K562 (cell line): ENCODE data around the gene ABCA7. TPM values are rescaled to one million over a fixed set of nuclear protein-coding genes. Genes with fewer than 3 reads are reported as not detected.

Experiments
- ATAC-seq: fragments of 200-7000 bp; cut with Tn5 transposase; 3 replicates; pipeline ENCODE4 v1.9.1; 2020; ENCODE audit warnings: moderate library complexity
- BruUV-seq: library from RNA; stranded (reverse); fragments of 400-500 nt; replicated peaks from 2 replicates; lab custom pipeline; 2021; lab: Mats Ljungman, UMichigan
- CTCF ChIA-PET: fragments of 300-600 bp; formaldehyde crosslinking; extraction: SDS; loops from one replicate; lab custom pipeline; 2021; ENCODE audit warnings: low intra/inter-chr PET ratio; lab: Yijun Ruan, JAX
- POLR2A ChIA-PET: fragments of 300-600, 350-650 bp; sonication (Branson Sonifier 250); formaldehyde crosslinking; extraction: SDS; loops from one replicate; lab custom pipeline; 2021; ENCODE audit warnings: antibody characterized with exemption, inconsistent platforms; lab: Yijun Ruan, JAX
- DNase-seq, 4 experiments: peaks; one replicate each; pipeline versions ENCODE4 v3.0.0 to v3.0.0-alpha.2; 2011 to 2018; ENCODE audit warnings: low spot score in 3 of 4, mixed read lengths in 3 of 4; ENCODE audit errors: extremely low read depth in 1 of 4
- FAIRE-seq: peaks from 2 replicates; lab custom pipeline; 2011; peaks lifted over from hg19 to GRCh38; lab: Jason Lieb, UNC
- H2AFZ ChIP-seq: 2 replicates; pipeline ENCODE4 v1.6.0; 2011; ENCODE audit warnings: low read depth, low read length, control low read depth, inconsistent platforms
- H3K27ac ChIP-seq: fragments of 200-600 bp; 3 replicates; pipeline ENCODE4 v1.8.0; 2011; ENCODE audit warnings: low read depth, mild to moderate bottlenecking, control low read depth, inconsistent platforms, low read length, moderate library complexity, mixed read lengths; ENCODE audit errors: extremely low read depth
- H3K27me3 ChIP-seq, 2 experiments: fragments of 300-600 bp in 1 of 2; 2 replicates in 1 of 2; 3 replicates in 1 of 2; pipeline versions ENCODE4 v1.6.0 to v1.8.0; 2011; ENCODE audit warnings: inconsistent platforms in 2 of 2, low read length in 2 of 2, mild to moderate bottlenecking in 1 of 2, mixed read lengths in 1 of 2, moderate library complexity in 1 of 2; ENCODE audit not compliant: control insufficient read depth in 2 of 2, insufficient read depth in 2 of 2
- H3K36me3 ChIP-seq: fragments of 300-600 bp; 3 replicates; pipeline ENCODE4 v1.8.0; 2011; ENCODE audit warnings: mild to moderate bottlenecking, low read length, inconsistent platforms; ENCODE audit not compliant: control insufficient read depth, insufficient read depth
- H3K4me1 ChIP-seq, 2 experiments: fragments of 200-600 bp in 1 of 2; replicated peaks in 1 of 2; 2 replicates in 1 of 2; 3 replicates in 1 of 2; pipeline versions ENCODE4 v1.5.1 to v1.8.0; 2011; ENCODE audit warnings: inconsistent platforms in 2 of 2, low read length in 2 of 2, mild to moderate bottlenecking in 1 of 2, mixed read lengths in 1 of 2, moderate library complexity in 1 of 2; ENCODE audit not compliant: control insufficient read depth in 2 of 2, insufficient read depth in 2 of 2
- H3K4me2 ChIP-seq: 2 replicates; pipeline ENCODE4 v1.6.1; 2011; ENCODE audit warnings: low read length, control low read depth, inconsistent platforms, mixed read lengths; ENCODE audit not compliant: insufficient read depth
- H3K4me3 ChIP-seq: fragments of 200-600 bp; sonication (generic), shearing (Covaris generic); 2 replicates; pipeline ENCODE4 v1.5.1; 2016; ENCODE audit warnings: control low read depth, inconsistent platforms
- H3K79me2 ChIP-seq: fragments of 200-600 bp; 3 replicates; pipeline ENCODE4 v1.8.0; 2011; ENCODE audit warnings: low read length, inconsistent platforms; ENCODE audit not compliant: control insufficient read depth, insufficient read depth
- H3K9ac ChIP-seq, 2 experiments: 2 replicates each; pipeline versions ENCODE4 v1.6.0 to v1.6.1; 2011; ENCODE audit warnings: low read depth in 2 of 2, low read length in 2 of 2, control low read depth in 1 of 2, inconsistent platforms in 1 of 2, mild to moderate bottlenecking in 1 of 2, mixed read lengths in 1 of 2; ENCODE audit not compliant: insufficient read depth in 1 of 2
- H3K9me1 ChIP-seq: one replicate; pipeline ENCODE4 v1.6.0; 2011; ENCODE audit warnings: inconsistent platforms, mild to moderate bottlenecking, low read length, moderate library complexity; ENCODE audit not compliant: control insufficient read depth, insufficient read depth
- H3K9me3 ChIP-seq: replicated peaks from 2 replicates; pipeline ENCODE4 v1.5.1; 2011; ENCODE audit warnings: low read depth, low read length, inconsistent platforms; ENCODE audit not compliant: control insufficient read depth, insufficient read depth
- H4K20me1 ChIP-seq: replicated peaks from 2 replicates; pipeline ENCODE4 v1.6.1; 2011; ENCODE audit warnings: low read length, inconsistent platforms, mixed read lengths; ENCODE audit not compliant: control insufficient read depth, insufficient read depth
- ARHGAP35 ChIP-seq: fragments of 450-650 bp; IDR thresholded peaks from 2 replicates; pipeline ENCODE4 v1.6.1; 2018; ENCODE audit not compliant: partially characterized antibody
- ATF4 ChIP-seq: fragments of 450-650 bp; formaldehyde crosslinking; IDR thresholded peaks from 2 replicates; pipeline ENCODE4 v1.4.0; 2022; ENCODE audit warnings: mild to moderate bottlenecking, moderate library complexity
- EP400 ChIP-seq: fragments of 450-650 bp; IDR thresholded peaks from 2 replicates; pipeline ENCODE4 v1.6.1; 2017; ENCODE audit warnings: antibody characterized with exemption, mild to moderate bottlenecking, moderate library complexity
- ESRRB ChIP-seq: fragments of 250-450 bp; sonication (Bioruptor Pico); IDR thresholded peaks from 2 replicates; pipeline ENCODE4 v1.5.0; 2020; ENCODE audit warnings: mild to moderate bottlenecking, moderate library complexity, borderline replicate concordance
- ETV1 ChIP-seq: fragments of 450-650 bp; conservative IDR thresholded peaks from 2 replicates; pipeline ENCODE4 v1.6.1; 2016; ENCODE audit warnings: missing genetic modification characterization, control low read depth, low read depth, missing compliant biosample characterization
- KLF13 ChIP-seq: fragments of 450-650 bp; IDR thresholded peaks from 2 replicates; pipeline ENCODE4 v1.6.1; 2016; ENCODE audit warnings: missing genetic modification characterization, low read depth, mild to moderate bottlenecking, missing compliant biosample characterization, moderate library complexity, borderline replicate concordance
- NCOA6 ChIP-seq: fragments of 450-650 bp; IDR thresholded peaks from 2 replicates; pipeline ENCODE4 v1.6.1; 2017; ENCODE audit warnings: mild to moderate bottlenecking
- NELFE ChIP-seq: IDR thresholded peaks from 2 replicates; pipeline ENCODE4 v1.6.1; 2011; ENCODE audit warnings: mild to moderate bottlenecking; ENCODE audit not compliant: insufficient read depth, insufficient read length
- NFE2 ChIP-seq: IDR thresholded peaks from 2 replicates; pipeline ENCODE4 v1.6.1; 2014; ENCODE audit warnings: antibody characterized with exemption, low read depth
- NKRF ChIP-seq: fragments of 450-650 bp; IDR thresholded peaks from 2 replicates; pipeline ENCODE4 v1.6.1; 2016; ENCODE audit warnings: borderline replicate concordance
- POLR2B ChIP-seq: fragments of 450-650 bp; IDR thresholded peaks from 2 replicates; pipeline ENCODE4 v1.6.1; 2018; ENCODE audit warnings: low read depth; ENCODE audit not compliant: partially characterized antibody
- SP2 ChIP-seq: IDR thresholded peaks from 2 replicates; pipeline ENCODE4 v1.6.1; 2011; ENCODE audit warnings: mild to moderate bottlenecking, low read depth, low read length, moderate library complexity; ENCODE audit not compliant: poor library complexity, severe bottlenecking; ENCODE audit errors: extremely low read depth
- TCFL5 ChIP-seq: fragments of 250-450 bp; sonication (Bioruptor Pico); conservative IDR thresholded peaks from 2 replicates; pipeline ENCODE4 v1.6.1; 2021; ENCODE audit warnings: mild to moderate bottlenecking, moderate library complexity, matching md5 sums
- ZC3H11A ChIP-seq: IDR thresholded peaks from 2 replicates; pipeline ENCODE4 v1.6.1; 2012; ENCODE audit warnings: low read depth, low read length, improper control_type of control experiment
- ZNF23 ChIP-seq: fragments of 250-450 bp; sonication (Bioruptor Pico); IDR thresholded peaks from 2 replicates; pipeline ENCODE4 v1.4.0; 2020; ENCODE audit warnings: mild to moderate bottlenecking
- ZNF41 ChIP-seq: fragments of 250-450 bp; sonication (Bioruptor Pico); conservative IDR thresholded peaks from 2 replicates; pipeline ENCODE4 v1.4.0; 2020; ENCODE audit warnings: mild to moderate bottlenecking
- ZNF766 ChIP-seq: fragments of 200-800 bp; sonication (Bioruptor generic); conservative IDR thresholded peaks from 2 replicates; pipeline ENCODE4 v1.6.1; 2016; ENCODE audit warnings: missing genetic modification characterization, missing compliant biosample characterization
- WGBS: fragments of 100-300 bp; shearing (Covaris generic); methylation state at CpG from one replicate; pipeline ENCODE4 v1.1.6; 2016; ENCODE audit warnings: low coverage, mixed read lengths; ENCODE audit not compliant: insufficient coverage; ENCODE audit errors: missing lambda C conversion rate; 5-methylcytosine and 5-hydroxymethylcytosine counted together
- in situ Hi-C: fragments of 300-500 bp; cut with MboI; formaldehyde crosslinking; loops from 4 replicates; pipeline ENCODE4 v1.15.0; 2018; ENCODE audit warnings: inconsistent platforms, mixed read lengths
- intact Hi-C: fragments of 100-400 bp; cut with micrococcal nuclease; formaldehyde crosslinking; loops from 2 replicates; pipeline ENCODE4 v1.14.2; 2022
- polyA plus RNA-seq, 8 experiments: library from polyadenylated mRNA; depleted of rRNA in 4 of 8; stranded (reverse) in 5 of 8; unstranded in 3 of 8; fragments of >200 nt; fragmentation: Nextera tagmentation in 2 of 8; fragmentation: Illumina TruSeq in 1 of 8; extraction: Ambion mirVana in 2 of 8; extraction: Trizol in 1 of 8; gene quantifications; 2 replicates each; pipeline versions ENCODE4 v1.2.1 to v1.2.3, GENCODE V29; 2011 to 2014; ENCODE audit warnings: inconsistent platforms in 1 of 8, missing spikeins in 1 of 8
- total RNA-seq, 7 experiments: library from RNA; depleted of rRNA in 6 of 7; stranded (reverse); fragments of >200 nt in 6 of 7; fragmentation: Illumina TruSeq in 2 of 7; extraction: Trizol in 2 of 7; gene quantifications; 2 replicates each; pipeline versions ENCODE4 v1.2.1 to v1.2.3, GENCODE V29; 2011 to 2021; ENCODE audit warnings: low replicate concordance in 1 of 7
- TF ChIP-seq, protein P1 (sequence below): fragments of 250-450 bp; sonication (Bioruptor Pico); IDR thresholded peaks from 2 replicates; pipeline ENCODE4 v1.5.0; 2021

Gene ABCA7
- total and polyA plus RNA-seq, 9 of the 15 experiments (the other 6 are each of a cell fraction or from before 2014, with no cell fraction given), result 2.3 to 96.1 (median 31.2) TPM

- peak overlapping the region; percentile 92 for H3K4me2 ChIP-seq
- DNase-seq (peak; percentile 92 to 99 (median 96)), FAIRE-seq (peak; percentile 98), ATAC-seq (peak; percentile 68)
- H3K9ac ChIP-seq, result peak overlapping the region; percentile 64 to 91
- peak overlapping the region; percentile 23; the same call in 1 of the 2 replicates for H2AFZ ChIP-seq
- in situ Hi-C loops (no loop called here), intact Hi-C loops (loop anchor here (2.0 to 5.0 kb wide), 3 partner anchors 20 to 62 kb away; partner anchors contain the start of genes GPX4, RNU6-2 and TMEM259)
- WGBS, result 0% methylated on average over 27 of the region's 27 CpGs
- CTCF ChIA-PET, result interaction anchor here (1.4 kb wide), 1 partner anchor 119 kb away, joined by 4 read pairs; no protein-coding TSS in a partner anchor
- BruUV-seq, result no TSS peak
- peak overlapping the region; percentile 72 for H3K27ac ChIP-seq
- no peaks in the 10 kb centered on the region for H3K9me1 ChIP-seq
- peaks cover 35% of the 10 kb centered on the region for H3K79me2 ChIP-seq
- H3K36me3 ChIP-seq, result peaks cover 46% of the 10 kb centered on the region
- H3K4me3 ChIP-seq, result peak overlapping the region; percentile 55
- H3K27me3 ChIP-seq, result no peaks in the 10 kb centered on the region
- H3K4me1 ChIP-seq, result peaks cover 39 to 76% of the 10 kb centered on the region in 2 experiments
- POLR2A ChIA-PET, result interaction anchor here (0.6 to 11.0 kb wide), 8 partner anchors 11 to 228 kb away, joined by 3 to 176 read pairs (median 4); partner anchors contain the start of genes ARHGAP45, CIRBP, CNN2 and RNU6-2
- H3K9me3 ChIP-seq, result no peaks in the 10 kb centered on the region
- no peaks in the 10 kb centered on the region for H4K20me1 ChIP-seq
- no peak for TF ChIP-seq ATF4 (CRISPR knock-in tag)
- peak; percentile 47; the same call in 1 of the 2 replicates for TF ChIP-seq ETV1 (tag)
- TF ChIP-seq ZNF766 (CRISPR knock-in tag), result peak; percentile 61
- no peak for TF ChIP-seq ZNF41 (CRISPR knock-in tag)
- TF ChIP-seq NCOA6, result no peak
- TF ChIP-seq ZC3H11A, result no peak
- TF ChIP-seq ESRRB (CRISPR knock-in tag), result no peak
- TF ChIP-seq POLR2B, result no peak
- TF ChIP-seq, protein P1, sequence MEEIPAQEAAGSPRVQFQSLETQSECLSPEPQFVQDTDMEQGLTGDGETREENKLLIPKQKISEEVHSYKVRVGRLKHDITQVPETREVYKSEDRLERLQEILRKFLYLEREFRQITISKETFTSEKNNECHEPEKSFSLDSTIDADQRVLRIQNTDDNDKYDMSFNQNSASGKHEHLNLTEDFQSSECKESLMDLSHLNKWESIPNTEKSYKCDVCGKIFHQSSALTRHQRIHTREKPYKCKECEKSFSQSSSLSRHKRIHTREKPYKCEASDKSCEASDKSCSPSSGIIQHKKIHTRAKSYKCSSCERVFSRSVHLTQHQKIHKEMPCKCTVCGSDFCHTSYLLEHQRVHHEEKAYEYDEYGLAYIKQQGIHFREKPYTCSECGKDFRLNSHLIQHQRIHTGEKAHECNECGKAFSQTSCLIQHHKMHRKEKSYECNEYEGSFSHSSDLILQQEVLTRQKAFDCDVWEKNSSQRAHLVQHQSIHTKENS, result no peak
- TF ChIP-seq NELFE, result no peak
- no peak for TF ChIP-seq ZNF23 (CRISPR knock-in tag)
- 0 out of 2 replicates have a peak, but pooled peaks have one; percentile 29 for TF ChIP-seq KLF13 (tag)
- no peak for TF ChIP-seq TCFL5 (CRISPR knock-in tag)
- no peak for TF ChIP-seq ARHGAP35
- peak; percentile 93 for TF ChIP-seq SP2
- no peak for TF ChIP-seq EP400
- no peak for TF ChIP-seq NFE2
- peak; percentile 47 for TF ChIP-seq NKRF
These were observed 767 bp downstream of the ABCA7 start for GRCh38 chr19:1040476-1041271.
